PFSK-1 (cell line): Measurements from ENCODE around the gene LRCH1.

Experiments
- FOXP2 ChIP-seq: optimal IDR thresholded peaks from 2 replicates; pipeline ENCODE3; 2011; ENCODE audit warnings: borderline replicate concordance, control low read depth, inconsistent platforms; ENCODE audit not compliant: insufficient read depth; ENCODE audit errors: extremely low read length, extremely low read depth
- POLR2AphosphoS5 ChIP-seq: IDR thresholded peaks from 2 replicates; pipeline ENCODE4 v1.6.1; 2012; ENCODE audit warnings: low read depth, mild to moderate bottlenecking, control low read depth, low read length, moderate library complexity
- REST ChIP-seq, 2 experiments: IDR thresholded peaks; 2 replicates each; pipeline versions ENCODE4 v1.6.1 to v1.8.0; 2011 to 2012; ENCODE audit warnings: low read depth in 2 of 2, low read length in 2 of 2, control low read depth in 1 of 2, inconsistent platforms in 1 of 2, mild to moderate bottlenecking in 1 of 2, moderate library complexity in 1 of 2; ENCODE audit not compliant: insufficient read depth in 1 of 2
- SIN3A ChIP-seq: IDR thresholded peaks from 2 replicates; pipeline ENCODE4 v1.6.1; 2012; ENCODE audit warnings: mild to moderate bottlenecking, low read length, moderate library complexity, borderline replicate concordance; ENCODE audit not compliant: insufficient read depth
- TAF1 ChIP-seq: IDR thresholded peaks from 2 replicates; pipeline ENCODE4 v1.6.1; 2012; ENCODE audit warnings: low read length, control low read depth, borderline replicate concordance; ENCODE audit not compliant: insufficient read depth

LRCH1 gene

GRCh38 chr13:46580362-46580839 lies 27.4 kb downstream of the LRCH1 start:
- TF ChIP-seq POLR2AphosphoS5 = no peak

GRCh38 chr13:46582190-46582589 lies 29.2 kb downstream of the LRCH1 start:
- TF ChIP-seq SIN3A (no peak), POLR2AphosphoS5 (no peak), FOXP2 (no peak)

GRCh38 chr13:46586751-46587514 lies 34.0 kb downstream of the LRCH1 start:
- TF ChIP-seq POLR2AphosphoS5 (no peak), TAF1 (no peak), REST (IDR thresholded peaks at IDR 0.05; ENCODE audit: insufficient read depth in 1 of 2, low read depth in 2 of 2, low read length in 2 of 2) (no peak), FOXP2 (no peak), SIN3A (no peak)

- no peak for TF ChIP-seq REST (IDR thresholded peaks at IDR 0.05; ENCODE audit: insufficient read depth in 1 of 2, low read depth in 2 of 2, low read length in 2 of 2)
- no peak for TF ChIP-seq TAF1
- TF ChIP-seq POLR2AphosphoS5 = no peak
- no peak for TF ChIP-seq SIN3A
- no peak for TF ChIP-seq FOXP2
Observed at GRCh38 chr13:46587807-46588418, 34.9 kb downstream of the LRCH1 start.

GRCh38 chr13:46592385-46592784 lies 39.4 kb downstream of the LRCH1 start:
- TF ChIP-seq SIN3A (no peak), FOXP2 (no peak), REST (IDR thresholded peaks at IDR 0.05; ENCODE audit: insufficient read depth in 1 of 2, low read depth in 2 of 2, low read length in 2 of 2) (no peak), POLR2AphosphoS5 (no peak), TAF1 (no peak)

GRCh38 chr13:46593398-46593797 lies 40.4 kb downstream of the LRCH1 start:
- TF ChIP-seq TAF1 (no peak), FOXP2 (no peak), POLR2AphosphoS5 (no peak), SIN3A (no peak), REST (IDR thresholded peaks at IDR 0.05; ENCODE audit: insufficient read depth in 1 of 2, low read depth in 2 of 2, low read length in 2 of 2) (no peak)
